ENCODE data around the gene KCNJ16.

Gene KCNJ16

DNA sequence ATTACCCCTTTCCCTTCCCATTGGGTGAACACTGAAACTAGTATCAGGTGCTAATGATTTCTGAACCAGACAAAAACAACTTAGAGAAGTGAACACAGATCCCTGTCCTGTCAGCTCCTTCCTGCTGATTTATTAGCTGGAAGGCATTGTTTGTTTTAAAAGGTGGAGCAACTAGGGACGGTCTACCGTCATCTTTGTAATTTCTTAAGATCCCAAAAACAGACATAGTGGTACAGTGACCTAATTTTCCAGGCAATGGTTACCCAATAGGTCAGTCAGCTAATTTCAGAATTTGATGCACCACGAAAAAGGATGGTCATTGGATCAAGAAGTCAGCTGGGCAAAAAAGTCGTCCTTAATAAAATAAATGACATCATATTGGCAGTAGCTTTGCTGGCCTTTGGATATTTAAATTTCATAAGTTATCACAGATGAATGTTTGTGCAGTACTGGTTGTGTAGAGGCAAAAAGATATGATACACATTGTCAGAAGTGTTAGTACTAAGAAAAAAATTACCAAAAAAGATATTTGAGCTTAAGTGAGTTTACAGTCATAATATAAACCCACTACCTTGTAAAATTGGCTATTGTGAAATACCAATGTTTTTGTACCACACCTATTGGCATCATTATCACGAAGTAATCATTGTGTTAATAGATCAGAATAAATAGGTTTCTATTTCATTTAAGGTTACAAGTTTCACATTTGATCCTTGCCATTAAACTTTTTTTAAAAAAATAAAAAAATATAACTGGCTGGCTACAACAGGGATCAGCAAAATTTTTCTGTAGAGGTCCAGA is 27.2 kb upstream of the KCNJ16 start:
- TF ChIP-seq, protein P1, sequence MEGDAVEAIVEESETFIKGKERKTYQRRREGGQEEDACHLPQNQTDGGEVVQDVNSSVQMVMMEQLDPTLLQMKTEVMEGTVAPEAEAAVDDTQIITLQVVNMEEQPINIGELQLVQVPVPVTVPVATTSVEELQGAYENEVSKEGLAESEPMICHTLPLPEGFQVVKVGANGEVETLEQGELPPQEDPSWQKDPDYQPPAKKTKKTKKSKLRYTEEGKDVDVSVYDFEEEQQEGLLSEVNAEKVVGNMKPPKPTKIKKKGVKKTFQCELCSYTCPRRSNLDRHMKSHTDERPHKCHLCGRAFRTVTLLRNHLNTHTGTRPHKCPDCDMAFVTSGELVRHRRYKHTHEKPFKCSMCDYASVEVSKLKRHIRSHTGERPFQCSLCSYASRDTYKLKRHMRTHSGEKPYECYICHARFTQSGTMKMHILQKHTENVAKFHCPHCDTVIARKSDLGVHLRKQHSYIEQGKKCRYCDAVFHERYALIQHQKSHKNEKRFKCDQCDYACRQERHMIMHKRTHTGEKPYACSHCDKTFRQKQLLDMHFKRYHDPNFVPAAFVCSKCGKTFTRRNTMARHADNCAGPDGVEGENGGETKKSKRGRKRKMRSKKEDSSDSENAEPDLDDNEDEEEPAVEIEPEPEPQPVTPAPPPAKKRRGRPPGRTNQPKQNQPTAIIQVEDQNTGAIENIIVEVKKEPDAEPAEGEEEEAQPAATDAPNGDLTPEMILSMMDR (IDR thresholded peaks at IDR 0.05; ENCODE audit: low read depth, low read length): no peak
- H3K27me3 ChIP-seq: no peaks in the 10 kb centered on the region
- no peaks in the 10 kb centered on the region for H3K9me3 ChIP-seq
- no peak for DNase-seq
- H3K4me1 ChIP-seq: no peaks in the 10 kb centered on the region
- no peaks in the 10 kb centered on the region for H3K36me3 ChIP-seq
- H3K4me3 ChIP-seq (ENCODE audit: low read depth, low read length): no peak overlapping the region

DNA sequence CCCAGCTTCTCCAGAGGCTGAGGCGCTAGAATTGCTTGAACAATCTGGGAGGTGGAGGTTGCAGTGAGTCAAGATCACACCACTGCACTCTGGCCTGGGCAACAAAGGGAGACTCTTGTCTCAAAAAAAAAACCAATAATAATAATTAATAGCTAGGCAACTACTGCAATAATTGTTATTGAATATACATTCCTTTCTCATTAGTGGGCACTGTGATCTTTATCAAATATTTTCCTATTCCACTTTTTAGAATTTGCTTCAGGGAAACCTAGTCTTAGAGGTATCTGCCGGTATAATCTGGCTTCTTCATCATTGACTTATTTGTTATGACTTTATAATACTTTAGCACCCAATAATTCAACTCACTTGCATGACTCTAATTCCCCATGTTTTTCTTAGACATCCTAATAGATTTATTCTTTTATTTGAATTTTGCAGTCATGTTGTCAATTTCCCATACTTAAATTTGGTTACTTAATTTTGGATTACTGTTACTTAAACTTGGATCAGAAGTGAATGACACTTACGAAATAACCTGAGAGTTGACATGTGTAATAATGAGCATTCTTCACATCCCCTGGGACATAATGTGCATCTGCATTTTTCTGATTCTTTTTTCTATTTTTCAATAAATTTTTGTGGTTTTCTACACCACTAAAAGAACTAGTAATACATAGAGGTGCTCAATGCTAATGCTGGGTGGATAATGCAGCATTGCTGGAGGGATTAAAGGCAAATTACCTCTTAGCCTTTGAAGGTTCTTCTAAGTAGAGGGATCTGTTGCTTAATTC is 25.0 kb upstream of the KCNJ16 start:
- no peaks in the 10 kb centered on the region for H3K27me3 ChIP-seq
- H3K4me1 ChIP-seq: no peaks in the 10 kb centered on the region
- TF ChIP-seq, protein P1 (IDR thresholded peaks at IDR 0.05; ENCODE audit: low read depth, low read length): no peak
- no peaks in the 10 kb centered on the region for H3K36me3 ChIP-seq
- no peaks in the 10 kb centered on the region for H3K9me3 ChIP-seq
- H3K4me3 ChIP-seq (ENCODE audit: low read depth, low read length): no peak overlapping the region
- no peak for DNase-seq

DNA sequence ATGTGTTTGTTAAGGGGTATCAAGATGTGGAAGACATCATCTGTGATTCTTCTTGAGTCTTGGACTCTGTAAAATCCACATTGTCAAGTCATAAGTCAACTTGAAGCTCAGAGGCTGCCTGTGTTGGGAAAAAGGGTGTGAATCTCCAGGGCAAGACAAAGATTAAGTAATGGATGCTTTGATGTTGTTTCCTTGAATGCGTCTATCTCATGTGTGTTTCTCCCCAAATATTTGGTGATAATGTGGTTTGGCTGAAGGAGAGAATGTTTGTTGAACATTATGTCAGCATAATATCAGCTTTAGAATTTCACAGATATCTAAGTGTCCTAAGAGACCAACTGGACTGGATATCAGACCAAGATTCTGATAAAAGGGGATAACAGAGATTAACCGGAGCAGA is 24.1 kb upstream of the KCNJ16 start:
- Histone ChIP-seq H3K36me3 (no peaks in the 10 kb centered on the region), H3K4me3 (ENCODE audit: low read depth, low read length) (no peak overlapping the region), H3K9me3 (no peaks in the 10 kb centered on the region), H3K4me1 (no peaks in the 10 kb centered on the region), H3K27me3 (no peaks in the 10 kb centered on the region)
- TF ChIP-seq, protein P1 (IDR thresholded peaks at IDR 0.05; ENCODE audit: low read depth, low read length): no peak
- no peak for DNase-seq

DNA sequence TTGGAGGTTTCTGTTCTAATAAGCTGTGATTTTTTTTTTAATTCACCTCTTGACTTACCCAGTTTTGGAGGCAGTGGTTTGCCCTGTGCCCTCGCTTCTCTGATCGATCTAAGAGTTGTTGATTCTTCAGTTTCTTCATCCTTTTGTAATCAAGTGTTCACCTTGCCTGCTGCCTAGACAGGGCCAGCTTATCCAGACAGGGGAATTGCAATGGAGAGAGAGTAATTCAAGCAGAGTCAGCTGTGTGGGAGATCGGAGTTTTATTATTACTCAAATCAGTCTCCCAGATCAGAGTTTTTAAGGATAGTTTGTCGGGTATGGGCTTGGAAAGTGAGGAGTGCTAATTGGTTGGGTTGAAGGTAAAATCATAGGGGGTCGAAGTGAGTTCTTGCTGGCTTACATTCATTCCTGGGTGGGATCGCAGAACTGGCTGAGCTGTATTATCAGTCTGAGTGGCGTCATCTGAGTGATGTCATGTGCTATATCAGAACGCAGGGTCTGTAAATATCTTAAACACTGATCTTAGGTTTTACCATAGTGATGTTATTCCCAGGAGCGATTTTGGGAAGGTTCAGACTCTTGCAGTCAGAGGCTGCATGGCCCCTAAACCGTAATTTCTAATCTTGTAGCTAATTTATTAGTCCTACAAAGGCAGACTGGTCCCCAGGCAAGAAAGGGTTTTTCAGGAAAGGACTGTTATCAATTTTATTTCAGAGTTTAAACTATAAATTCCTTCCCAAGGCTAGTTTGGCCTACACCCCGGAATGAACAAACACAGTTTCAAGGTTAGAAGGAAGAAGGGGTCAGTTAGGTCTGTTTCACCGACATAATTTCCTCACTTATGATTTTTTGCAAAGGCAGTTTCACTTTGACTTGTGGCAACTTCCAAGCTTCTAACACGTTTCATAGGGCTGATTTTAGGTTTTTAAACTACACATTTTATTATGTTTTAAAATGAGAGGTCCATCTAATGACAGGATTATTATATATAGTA is 21.5 kb upstream of the KCNJ16 start:
- no peak for DNase-seq
- TF ChIP-seq, protein P1 (IDR thresholded peaks at IDR 0.05; ENCODE audit: low read depth, low read length): no peak
- Histone ChIP-seq H3K4me1 (no peaks in the 10 kb centered on the region), H3K36me3 (no peaks in the 10 kb centered on the region), H3K27me3 (no peaks in the 10 kb centered on the region), H3K4me3 (ENCODE audit: low read depth, low read length) (no peak overlapping the region), H3K9me3 (no peaks in the 10 kb centered on the region)

DNA sequence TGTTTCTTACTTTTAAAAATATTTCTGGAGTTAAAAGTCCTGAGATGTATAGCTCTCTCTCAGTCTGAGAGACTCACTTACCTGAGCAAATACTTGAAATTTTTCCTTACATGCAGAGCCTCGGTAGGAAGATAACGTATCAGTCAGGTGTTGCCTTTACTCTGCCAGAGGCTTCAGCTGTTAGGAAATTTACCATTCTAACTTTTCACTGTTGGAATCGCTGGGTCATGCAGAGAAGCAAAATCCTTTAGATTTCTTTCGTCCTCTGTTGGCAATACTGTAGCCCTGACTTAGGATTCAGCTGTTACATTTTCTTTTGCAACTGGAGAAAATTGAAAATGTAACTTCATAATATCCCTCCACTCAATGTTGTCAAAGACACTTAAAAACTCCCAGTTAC is 20.0 kb upstream of the KCNJ16 start:
- no peaks in the 10 kb centered on the region for H3K27me3 ChIP-seq
- TF ChIP-seq, protein P1 (IDR thresholded peaks at IDR 0.05; ENCODE audit: low read depth, low read length): no peak
- H3K36me3 ChIP-seq: no peaks in the 10 kb centered on the region
- no peaks in the 10 kb centered on the region for H3K9me3 ChIP-seq
- no peaks in the 10 kb centered on the region for H3K4me1 ChIP-seq
- no peak for DNase-seq
- no peak overlapping the region for H3K4me3 ChIP-seq (ENCODE audit: low read depth, low read length)

Data from BE2C (cell line).